ENCODE results near the gene NME3. TPM values are rescaled to one million over a fixed set of nuclear protein-coding genes. Genes with fewer than 3 reads are reported as not detected.

The NME3 gene
- total RNA-seq, 1 donor from 2014 or later: 57.7 TPM

GRCh38 chr16:1812732-1813163 is 41.4 kb upstream of the NME3 start:
- no peak for DNase-seq (ENCODE audit: low spot score in 2 of 2, unreplicated experiment in 2 of 2)
- Mint-ChIP-seq H3K27me3 (ENCODE audit: low read depth) (no peaks in the 10 kb centered on the region), H3K9me3 (no peaks in the 10 kb centered on the region), H3K4me3 (no peak overlapping the region), H3K36me3 (peaks cover 18% of the 10 kb centered on the region), H3K4me1 (no peaks in the 10 kb centered on the region), H3K27ac (no peak overlapping the region)
- no peak for TF ChIP-seq CTCF (IDR thresholded peaks at IDR 0.05; ENCODE audit: unreplicated experiment)

- Mint-ChIP-seq H3K27me3 (ENCODE audit: low read depth) (no peaks in the 10 kb centered on the region), H3K4me1 (no peaks in the 10 kb centered on the region), H3K27ac (no peak overlapping the region), H3K4me3 (no peak overlapping the region), H3K9me3 (peaks cover 4% of the 10 kb centered on the region), H3K36me3 (peaks cover 33% of the 10 kb centered on the region)
- no peak for TF ChIP-seq CTCF (IDR thresholded peaks at IDR 0.05; ENCODE audit: unreplicated experiment)
- no peak for DNase-seq (ENCODE audit: low spot score in 2 of 2, unreplicated experiment in 2 of 2)
Measured at GRCh38 chr16:1810536-1810935, 39.2 kb upstream of the NME3 start.

- Mint-ChIP-seq H3K4me1 (no peaks in the 10 kb centered on the region), H3K9me3 (peaks cover 4% of the 10 kb centered on the region), H3K27me3 (ENCODE audit: low read depth) (no peaks in the 10 kb centered on the region), H3K36me3 (peaks cover 30% of the 10 kb centered on the region), H3K4me3 (no peak overlapping the region), H3K27ac (peak overlapping the region; percentile 50)
- DNase-seq (ENCODE audit: low spot score in 2 of 2, unreplicated experiment in 2 of 2): no peak
- no peak for TF ChIP-seq CTCF (IDR thresholded peaks at IDR 0.05; ENCODE audit: unreplicated experiment)
Measured at GRCh38 chr16:1810106-1810505, 38.8 kb upstream of the NME3 start.

GRCh38 chr16:1809281-1809801 is 38.0 kb upstream of the NME3 start:
- H3K9me3 Mint-ChIP-seq: peaks cover 4% of the 10 kb centered on the region
- DNase-seq (ENCODE audit: low spot score in 2 of 2, unreplicated experiment in 2 of 2): no peak
- H3K4me1 Mint-ChIP-seq: no peaks in the 10 kb centered on the region
- H3K27ac Mint-ChIP-seq: no peak overlapping the region
- H3K27me3 Mint-ChIP-seq (ENCODE audit: low read depth): no peaks in the 10 kb centered on the region
- no peak for TF ChIP-seq CTCF (IDR thresholded peaks at IDR 0.05; ENCODE audit: unreplicated experiment)
- no peak overlapping the region for H3K4me3 Mint-ChIP-seq
- H3K36me3 Mint-ChIP-seq: peaks cover 28% of the 10 kb centered on the region

GRCh38 chr16:1808691-1809090 is 37.3 kb upstream of the NME3 start:
- H3K4me3 Mint-ChIP-seq: no peak overlapping the region
- no peak for TF ChIP-seq CTCF (IDR thresholded peaks at IDR 0.05; ENCODE audit: unreplicated experiment)
- peaks cover 4% of the 10 kb centered on the region for H3K9me3 Mint-ChIP-seq
- no peak for DNase-seq (ENCODE audit: low spot score in 2 of 2, unreplicated experiment in 2 of 2)
- H3K27ac Mint-ChIP-seq: no peak overlapping the region
- H3K27me3 Mint-ChIP-seq (ENCODE audit: low read depth): no peaks in the 10 kb centered on the region
- peaks cover 27% of the 10 kb centered on the region for H3K36me3 Mint-ChIP-seq
- H3K4me1 Mint-ChIP-seq: no peaks in the 10 kb centered on the region

- peaks cover 25% of the 10 kb centered on the region for H3K36me3 Mint-ChIP-seq
- peaks cover 4% of the 10 kb centered on the region for H3K9me3 Mint-ChIP-seq
Measured at GRCh38 chr16:1807626-1808025, 36.3 kb upstream of the NME3 start.

More at GRCh38 chr16:1807626-1808025, 36.3 kb upstream of the NME3 start:
- no peak for TF ChIP-seq CTCF (IDR thresholded peaks at IDR 0.05; ENCODE audit: unreplicated experiment)
- H3K27me3 Mint-ChIP-seq (ENCODE audit: low read depth): no peaks in the 10 kb centered on the region
- no peak overlapping the region for H3K4me3 Mint-ChIP-seq
- no peaks in the 10 kb centered on the region for H3K4me1 Mint-ChIP-seq
- no peak overlapping the region for H3K27ac Mint-ChIP-seq
- no peak for DNase-seq (ENCODE audit: low spot score in 2 of 2, unreplicated experiment in 2 of 2)

Data from mesothelial cell of epicardium (in vitro differentiated cells).